ENCODE results near the gene FADS1. TPM values are rescaled to one million over a fixed set of nuclear protein-coding genes. Genes with fewer than 3 reads are reported as not detected.

FADS1 gene
- total and polyA plus RNA-seq, 2 of the 8 experiments (the other 6 are each of a cell fraction or from before 2014, with no cell fraction given), result 115 to 141 TPM

- TF ChIP-seq CTCF (IDR thresholded peaks at IDR 0.05; ENCODE audit: control extremely low read depth in 1 of 3, insufficient read depth in 1 of 3, low read depth in 1 of 3, low read length in 3 of 3) (peak in 2 of 3 experiments; percentile 6 to 9; a peak in 2 of 4 replicates), HDAC6 (IDR thresholded peaks at IDR 0.05; ENCODE audit: low read depth, low read length) (no peak), SUZ12 (IDR thresholded peaks at IDR 0.05; ENCODE audit: low read length) (no peak), CHD2 (IDR thresholded peaks at IDR 0.05; ENCODE audit: low read length) (no peak), TCF12 (IDR thresholded peaks at IDR 0.05; ENCODE audit: low read depth, low read length) (no peak), CREB1 (IDR thresholded peaks at IDR 0.05) (peak; percentile 72), SIN3A (conservative IDR thresholded peaks at IDR 0.05 in 1 of 2, IDR thresholded peaks at IDR 0.05 in 1 of 2; ENCODE audit: low read depth in 1 of 2, low read length in 2 of 2) (0 out of 4 replicates have a peak, but pooled peaks of 1 of the 2 experiments have one; percentile 16)
Observed at GRCh38 chr11:61791737-61792309, 25.0 kb downstream of the FADS1 start (continued).
